Smooth muscle cell (in vitro differentiated cells): ENCODE measurements around the gene ACADS. TPM values are rescaled to one million over a fixed set of nuclear protein-coding genes. Genes with fewer than 3 reads are reported as not detected.

Source experiments
- DNase-seq: peaks from one replicate; lab custom pipeline; 2025; ENCODE audit not compliant: unreplicated experiment; lab: John Stamatoyannopoulos, UW
- H2AFZ ChIP-seq: fragments of 200-600 bp; sonication (generic); 2 replicates; pipeline ENCODE4 v1.6.0; 2016; ENCODE audit warnings: antibody characterized with exemption, low read depth, mild to moderate bottlenecking
- H3F3A ChIP-seq: fragments of 200-600 bp; sonication (generic); 2 replicates; pipeline ENCODE4 v1.6.0; 2017; ENCODE audit warnings: antibody characterized with exemption, low read depth
- H3K27ac ChIP-seq: fragments of 200-600 bp; sonication (generic); 2 replicates; pipeline ENCODE4 v1.5.1; 2016; ENCODE audit warnings: low read depth, mild to moderate bottlenecking
- H3K27me3 ChIP-seq: fragments of 200-600 bp; sonication (generic); 2 replicates; pipeline ENCODE4 v1.6.1; 2016; ENCODE audit warnings: low read depth, mild to moderate bottlenecking
- H3K36me3 ChIP-seq: fragments of 200-600 bp; sonication (generic); 2 replicates; pipeline ENCODE4 v1.5.1; 2016; ENCODE audit warnings: low read depth
- H3K4me1 ChIP-seq: fragments of 200-600 bp; sonication (generic); 2 replicates; pipeline ENCODE4 v1.5.1; 2016; ENCODE audit warnings: low read depth
- H3K4me2 ChIP-seq: fragments of 200-600 bp; sonication (generic); 2 replicates; pipeline ENCODE4 v1.6.0; 2016; ENCODE audit warnings: mild to moderate bottlenecking
- H3K4me3 ChIP-seq: fragments of 200-600 bp; sonication (generic); 2 replicates; pipeline ENCODE4 v1.5.1; 2016; ENCODE audit warnings: mild to moderate bottlenecking
- H3K79me2 ChIP-seq: fragments of 200-600 bp; sonication (generic); 2 replicates; pipeline ENCODE4 v1.6.0; 2016; ENCODE audit warnings: low read depth, mild to moderate bottlenecking
- H3K9ac ChIP-seq: fragments of 200-600 bp; sonication (generic); 2 replicates; pipeline ENCODE4 v1.6.0; 2016; ENCODE audit warnings: low read depth
- H3K9me3 ChIP-seq: fragments of 200-600 bp; sonication (generic); replicated peaks from 2 replicates; pipeline ENCODE4 v1.5.1; 2016; ENCODE audit warnings: low read depth
- H4K20me1 ChIP-seq: fragments of 200-600 bp; sonication (generic); 2 replicates; pipeline ENCODE4 v1.6.0; 2016; ENCODE audit warnings: low read depth
- WGBS: methylation state at CpG from one replicate; pipeline ENCODE4 v1.1.7; 2016; ENCODE audit warnings: low lambda C conversion rate; 5-methylcytosine and 5-hydroxymethylcytosine counted together
- polyA plus RNA-seq: library from polyadenylated mRNA; unstranded; fragments of >200 nt; fragmentation: Nextera tagmentation; extraction: Ambion mirVana; gene quantifications from 2 replicates; pipeline ENCODE4 v1.2.1, GENCODE V29; 2016
- total RNA-seq: library from RNA; depleted of rRNA; stranded (reverse); fragments of >200 nt; gene quantifications from 2 replicates; pipeline ENCODE4 v1.2.3, GENCODE V29; 2014
- TF ChIP-seq, protein P1 (sequence below): fragments of 200-600 bp; sonication (generic); IDR thresholded peaks from 2 replicates; pipeline ENCODE4 v1.5.1; 2017; ENCODE audit warnings: borderline replicate concordance, mild to moderate bottlenecking, antibody characterized with exemption; ENCODE audit not compliant: insufficient read depth, poor library complexity, severe bottlenecking

Gene ACADS
- total and polyA plus RNA-seq, 2 experiments from 2014 or later = 3.7 to 14.0 TPM

DNA sequence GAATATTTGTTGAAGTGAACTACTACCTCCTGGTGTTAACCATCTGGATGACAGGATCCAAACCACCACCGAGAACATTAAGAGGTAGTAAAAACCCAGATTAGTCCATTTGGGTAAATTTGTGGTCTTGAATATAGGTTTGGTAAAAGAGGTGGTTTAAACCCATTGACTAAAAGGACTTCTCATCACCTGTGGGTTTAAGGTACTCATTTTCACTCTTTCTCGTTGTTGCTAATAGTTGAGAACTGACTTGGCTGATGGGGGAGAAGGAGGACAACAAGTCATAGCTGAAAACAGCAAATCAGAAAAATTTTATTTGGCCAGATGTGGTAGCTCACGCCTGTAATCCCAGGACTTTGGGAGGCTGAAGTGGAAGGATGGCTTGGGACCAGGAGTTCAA is 59.2 kb downstream of the ACADS start:
- H3K27me3 ChIP-seq = no peaks in the 10 kb centered on the region
- H3K9ac ChIP-seq = no peak overlapping the region
- DNase-seq = no peak
- no peak overlapping the region for H3K4me2 ChIP-seq
- peaks cover 6% of the 10 kb centered on the region for H3K36me3 ChIP-seq
- H3F3A ChIP-seq = no peaks in the 10 kb centered on the region
- no peaks in the 10 kb centered on the region for H3K79me2 ChIP-seq
- H3K4me1 ChIP-seq = no peaks in the 10 kb centered on the region
- TF ChIP-seq, protein P1, sequence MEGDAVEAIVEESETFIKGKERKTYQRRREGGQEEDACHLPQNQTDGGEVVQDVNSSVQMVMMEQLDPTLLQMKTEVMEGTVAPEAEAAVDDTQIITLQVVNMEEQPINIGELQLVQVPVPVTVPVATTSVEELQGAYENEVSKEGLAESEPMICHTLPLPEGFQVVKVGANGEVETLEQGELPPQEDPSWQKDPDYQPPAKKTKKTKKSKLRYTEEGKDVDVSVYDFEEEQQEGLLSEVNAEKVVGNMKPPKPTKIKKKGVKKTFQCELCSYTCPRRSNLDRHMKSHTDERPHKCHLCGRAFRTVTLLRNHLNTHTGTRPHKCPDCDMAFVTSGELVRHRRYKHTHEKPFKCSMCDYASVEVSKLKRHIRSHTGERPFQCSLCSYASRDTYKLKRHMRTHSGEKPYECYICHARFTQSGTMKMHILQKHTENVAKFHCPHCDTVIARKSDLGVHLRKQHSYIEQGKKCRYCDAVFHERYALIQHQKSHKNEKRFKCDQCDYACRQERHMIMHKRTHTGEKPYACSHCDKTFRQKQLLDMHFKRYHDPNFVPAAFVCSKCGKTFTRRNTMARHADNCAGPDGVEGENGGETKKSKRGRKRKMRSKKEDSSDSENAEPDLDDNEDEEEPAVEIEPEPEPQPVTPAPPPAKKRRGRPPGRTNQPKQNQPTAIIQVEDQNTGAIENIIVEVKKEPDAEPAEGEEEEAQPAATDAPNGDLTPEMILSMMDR = no peak
- H3K9me3 ChIP-seq = no peaks in the 10 kb centered on the region
- no peak overlapping the region for H2AFZ ChIP-seq
- peaks cover 10% of the 10 kb centered on the region for H4K20me1 ChIP-seq
- H3K4me3 ChIP-seq = no peak overlapping the region
- H3K27ac ChIP-seq = no peak overlapping the region
- WGBS = 94% methylated on average over 3 of the region's 3 CpGs

DNA sequence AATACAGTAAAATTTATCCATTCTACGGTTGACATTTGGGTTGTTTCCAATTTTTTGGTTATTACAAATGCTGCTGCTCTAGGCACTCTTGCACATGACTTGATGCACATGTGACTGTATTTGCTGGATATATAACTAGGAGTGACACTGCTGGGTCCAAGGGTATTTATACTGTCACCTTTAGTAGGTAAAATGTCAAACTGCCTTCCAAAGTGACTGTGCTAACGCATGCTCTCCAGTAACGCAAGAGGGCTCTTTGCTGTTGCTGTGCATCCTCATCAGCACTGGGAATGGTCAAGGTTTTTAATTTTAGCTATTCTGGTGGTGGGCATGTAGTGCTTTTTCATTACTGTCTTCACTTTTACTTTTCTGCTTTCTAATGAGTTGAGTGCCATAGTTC is 62.3 kb downstream of the ACADS start:
- TF ChIP-seq, protein P1 = no peak
- no peak overlapping the region for H3K4me3 ChIP-seq
- no peak overlapping the region for H3K9ac ChIP-seq
- H3K79me2 ChIP-seq = peaks cover 5% of the 10 kb centered on the region
- H3K36me3 ChIP-seq = no peaks in the 10 kb centered on the region
- H3K27ac ChIP-seq = no peak overlapping the region
- H3K4me2 ChIP-seq = no peak overlapping the region
- whole genome bisulfite sequencing = 92% methylated on average over 3 of the region's 3 CpGs
- DNase-seq = no peak
- H4K20me1 ChIP-seq = peaks cover 30% of the 10 kb centered on the region
- no peaks in the 10 kb centered on the region for H3K27me3 ChIP-seq
- no peak overlapping the region for H2AFZ ChIP-seq
- H3K4me1 ChIP-seq = no peaks in the 10 kb centered on the region
- H3F3A ChIP-seq = no peaks in the 10 kb centered on the region
- H3K9me3 ChIP-seq = no peaks in the 10 kb centered on the region

Other genes with a start within 250 kb of the ACADS start
- 403 and 502 TPM in 2 replicates for gene DYNLL1, start 229.7 kb upstream of the ACADS start, total RNA-seq
- gene DYNLL1, start 229.7 kb upstream of the ACADS start, polyA plus RNA-seq = 497 and 616 TPM in 2 replicates
- gene COQ5, start 196.7 kb upstream of the ACADS start, total RNA-seq = 32.5 and 34.7 TPM in 2 replicates
- gene COQ5, start 196.7 kb upstream of the ACADS start, polyA plus RNA-seq = 39.9 and 46.9 TPM in 2 replicates
- gene RNF10, start 191.5 kb upstream of the ACADS start, total RNA-seq = 49.0 and 63.2 TPM in 2 replicates
- 115 and 134 TPM in 2 replicates for gene RNF10, start 191.5 kb upstream of the ACADS start, polyA plus RNA-seq
- 21.8 and 25.8 TPM in 2 replicates for gene POP5, start 144.4 kb upstream of the ACADS start, total RNA-seq
- 40.4 and 57.5 TPM in 2 replicates for gene POP5, start 144.4 kb upstream of the ACADS start, polyA plus RNA-seq
- gene CABP1, start 85.2 kb upstream of the ACADS start, total RNA-seq = not detected in 2 replicates
- 0.50 TPM in 1 of 2 replicates, not detected in the other for gene CABP1, start 85.2 kb upstream of the ACADS start, polyA plus RNA-seq
- gene MLEC, start 38.7 kb upstream of the ACADS start, total RNA-seq = 70.7 and 92.5 TPM in 2 replicates
- gene MLEC, start 38.7 kb upstream of the ACADS start, polyA plus RNA-seq = 220 and 230 TPM in 2 replicates
- gene UNC119B, start 15.4 kb upstream of the ACADS start, total RNA-seq = 18.9 and 20.2 TPM in 2 replicates
- gene UNC119B, start 15.4 kb upstream of the ACADS start, polyA plus RNA-seq = 9.8 and 13.1 TPM in 2 replicates
- gene SPPL3, start 178.5 kb downstream of the ACADS start, total RNA-seq = 14.7 and 27.0 TPM in 2 replicates
- 22.5 and 41.1 TPM in 2 replicates for gene SPPL3, start 178.5 kb downstream of the ACADS start, polyA plus RNA-seq